Keratinocyte (primary cell): ENCODE measurements around the gene TIAL1. TPM values are rescaled to one million over a fixed set of nuclear protein-coding genes. Genes with fewer than 3 reads are reported as not detected.

ENCODE experiments used
- DNase-seq: peaks from one replicate; pipeline ENCODE4 v3.0.0-alpha.2; 2011; ENCODE audit warnings: low read depth, missing footprints, low spot score
- FAIRE-seq: peaks from 2 replicates; lab custom pipeline; 2011; peaks lifted over from hg19 to GRCh38; lab: Jason Lieb, UNC
- H2AFZ ChIP-seq: 2 replicates; pipeline ENCODE4 v1.6.0; 2012; ENCODE audit warnings: low read length, control low read depth, inconsistent platforms; ENCODE audit not compliant: control insufficient read depth
- H3K27ac ChIP-seq: 2 replicates; pipeline ENCODE4 v1.5.1; 2011; ENCODE audit warnings: low read length; ENCODE audit not compliant: control insufficient read depth, insufficient read depth
- H3K27me3 ChIP-seq: 3 replicates; pipeline ENCODE4 v1.6.0; 2011; ENCODE audit warnings: low read length; ENCODE audit not compliant: control insufficient read depth, insufficient read depth; ENCODE audit errors: extremely low read depth
- H3K36me3 ChIP-seq, 2 experiments: 2 replicates in 1 of 2; 3 replicates in 1 of 2; pipeline ENCODE4 v1.5.1; 2011; ENCODE audit warnings: low read length in 2 of 2, mild to moderate bottlenecking in 1 of 2; ENCODE audit not compliant: control insufficient read depth in 2 of 2, insufficient read depth in 2 of 2; ENCODE audit errors: extremely low read depth in 1 of 2
- H3K4me1 ChIP-seq: 3 replicates; pipeline ENCODE4 v1.5.1; 2011; ENCODE audit warnings: low read length; ENCODE audit not compliant: control insufficient read depth, insufficient read depth; ENCODE audit errors: extremely low read depth
- H3K4me2 ChIP-seq: 3 replicates; pipeline ENCODE4 v1.6.0; 2011; ENCODE audit warnings: low read depth, low read length; ENCODE audit not compliant: control insufficient read depth, insufficient read depth; ENCODE audit errors: extremely low read depth
- H3K4me3 ChIP-seq, 3 experiments: fragments of 200-600 bp in 1 of 3; sonication (generic) in 1 of 3; 2 replicates in 2 of 3; 3 replicates in 1 of 3; pipeline ENCODE4 v1.5.1; 2011 to 2016; ENCODE audit warnings: low read length in 3 of 3, mild to moderate bottlenecking in 3 of 3, control low read depth in 2 of 3, inconsistent platforms in 1 of 3, low read depth in 1 of 3, mixed read lengths in 1 of 3, mixed run types in 1 of 3, moderate library complexity in 1 of 3; ENCODE audit not compliant: control insufficient read depth in 2 of 3, insufficient read depth in 2 of 3; ENCODE audit errors: extremely low read depth in 1 of 3
- H3K79me2 ChIP-seq: 2 replicates; pipeline ENCODE4 v1.6.0; 2012; ENCODE audit warnings: low read length; ENCODE audit not compliant: control insufficient read depth, insufficient read depth
- H3K9ac ChIP-seq: 3 replicates; pipeline ENCODE4 v1.6.0; 2011; ENCODE audit warnings: low read length; ENCODE audit not compliant: control insufficient read depth, insufficient read depth; ENCODE audit errors: extremely low read depth
- H3K9me1 ChIP-seq: 3 replicates; pipeline ENCODE4 v1.6.0; 2011; ENCODE audit warnings: low read length; ENCODE audit not compliant: control insufficient read depth, insufficient read depth; ENCODE audit errors: extremely low read depth
- H3K9me3 ChIP-seq: 2 replicates; pipeline ENCODE4 v1.5.1; 2012; ENCODE audit warnings: low read depth, low read length; ENCODE audit not compliant: control insufficient read depth
- H4K20me1 ChIP-seq: 3 replicates; pipeline ENCODE4 v1.6.0; 2011; ENCODE audit warnings: low read length; ENCODE audit not compliant: control insufficient read depth, insufficient read depth; ENCODE audit errors: extremely low read depth
- EZH2 ChIP-seq: IDR thresholded peaks from one replicate; pipeline ENCODE4 v1.6.1; 2012; ENCODE audit warnings: inconsistent platforms, mild to moderate bottlenecking, low read length, moderate library complexity
- dilution Hi-C: fragments of 300-500 bp; cut with MboI; formaldehyde crosslinking; loops from one replicate; pipeline ENCODE4 v1.7.0; 2020; ENCODE audit warnings: low sequenced_read_pairs; ENCODE audit not compliant: extremely low pct_ligation_motif_present
- polyA plus RNA-seq, 5 experiments: library from polyadenylated mRNA; depleted of rRNA in 3 of 5; stranded (reverse) in 3 of 5; stranded (forward) in 1 of 5; unstranded in 1 of 5; fragments of >200 nt; gene quantifications; 1 replicate in 1 of 5; 2 replicates in 3 of 5; 3 replicates in 1 of 5; pipeline versions ENCODE4 v1.2.1 to v1.2.3, GENCODE V29; 2011 to 2012; ENCODE audit warnings: missing spikeins in 2 of 5, low read depth in 1 of 5, low replicate concordance in 1 of 5
- TF ChIP-seq, protein P1 (sequence below), 3 experiments: IDR thresholded peaks in 1 of 3; conservative IDR thresholded peaks in 1 of 3; optimal IDR thresholded peaks in 1 of 3; 2 replicates in 2 of 3; 3 replicates in 1 of 3; pipeline versions ENCODE3 to v1.5.1; 2011; ENCODE audit warnings: low read length in 3 of 3, mild to moderate bottlenecking in 3 of 3, moderate library complexity in 2 of 3, control low read depth in 1 of 3, inconsistent platforms in 1 of 3; ENCODE audit not compliant: insufficient read depth in 2 of 3; ENCODE audit errors: extremely low read depth in 1 of 3

TIAL1 gene
- polyA plus RNA-seq, 1 donor (not counting 4 experiments of a cell fraction or from before 2014, with no cell fraction given): 117 TPM

DNA sequence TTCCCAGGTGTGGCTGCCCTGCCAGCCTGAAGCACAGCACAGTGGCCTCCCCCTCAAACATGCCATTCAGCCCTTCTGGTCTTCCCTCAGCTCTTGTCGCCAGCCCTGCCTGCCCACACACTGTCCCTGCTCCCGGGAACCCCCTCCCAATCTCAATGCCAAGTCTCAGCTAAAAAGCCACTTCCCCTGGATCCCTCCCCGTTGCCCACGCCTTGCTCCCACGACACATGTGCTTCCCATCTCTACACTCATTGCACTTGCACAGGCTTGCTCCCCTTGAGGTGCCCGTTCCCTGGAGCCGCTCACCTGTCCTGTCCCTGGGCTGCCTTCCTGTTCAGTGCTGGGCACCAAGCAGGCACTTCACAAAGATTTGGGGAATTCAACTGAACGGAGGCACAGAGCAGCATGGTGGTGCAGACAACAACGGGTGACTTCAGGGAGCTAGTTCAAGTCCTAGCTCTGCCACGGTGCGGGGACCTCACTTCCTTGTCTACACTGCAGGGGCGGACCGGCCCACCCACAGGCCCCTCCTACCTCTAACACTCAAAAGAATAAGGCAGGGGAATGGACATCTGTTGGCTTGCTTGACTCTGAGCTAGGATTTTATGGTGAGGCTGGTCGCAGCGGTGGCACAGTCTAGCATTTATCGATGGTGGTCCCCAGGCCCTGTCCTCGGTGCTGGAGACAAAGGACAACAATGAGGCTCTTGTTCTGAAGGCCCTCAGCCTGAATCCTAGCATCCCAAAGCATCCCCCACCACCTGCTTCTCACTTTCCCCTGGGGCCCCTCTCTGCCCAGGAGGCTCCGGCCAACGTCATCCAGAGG, 72.7 kb downstream of the TIAL1 start:
- Histone ChIP-seq H3K4me3 (no peak overlapping the region), H3K36me3 (peaks cover 1 to 19% of the 10 kb centered on the region in 2 experiments), H3K4me1 (peaks cover 26% of the 10 kb centered on the region), H3K27me3 (no peaks in the 10 kb centered on the region), H3K9me1 (peaks cover 5% of the 10 kb centered on the region), H3K9ac (no peak overlapping the region), H3K4me2 (no peak overlapping the region), H4K20me1 (peaks cover 3% of the 10 kb centered on the region), H3K79me2 (peaks cover 17% of the 10 kb centered on the region), H3K9me3 (no peaks in the 10 kb centered on the region), H2AFZ (no peak overlapping the region), H3K27ac (no peak overlapping the region)
- TF ChIP-seq EZH2: no peak
- TF ChIP-seq, protein P1, sequence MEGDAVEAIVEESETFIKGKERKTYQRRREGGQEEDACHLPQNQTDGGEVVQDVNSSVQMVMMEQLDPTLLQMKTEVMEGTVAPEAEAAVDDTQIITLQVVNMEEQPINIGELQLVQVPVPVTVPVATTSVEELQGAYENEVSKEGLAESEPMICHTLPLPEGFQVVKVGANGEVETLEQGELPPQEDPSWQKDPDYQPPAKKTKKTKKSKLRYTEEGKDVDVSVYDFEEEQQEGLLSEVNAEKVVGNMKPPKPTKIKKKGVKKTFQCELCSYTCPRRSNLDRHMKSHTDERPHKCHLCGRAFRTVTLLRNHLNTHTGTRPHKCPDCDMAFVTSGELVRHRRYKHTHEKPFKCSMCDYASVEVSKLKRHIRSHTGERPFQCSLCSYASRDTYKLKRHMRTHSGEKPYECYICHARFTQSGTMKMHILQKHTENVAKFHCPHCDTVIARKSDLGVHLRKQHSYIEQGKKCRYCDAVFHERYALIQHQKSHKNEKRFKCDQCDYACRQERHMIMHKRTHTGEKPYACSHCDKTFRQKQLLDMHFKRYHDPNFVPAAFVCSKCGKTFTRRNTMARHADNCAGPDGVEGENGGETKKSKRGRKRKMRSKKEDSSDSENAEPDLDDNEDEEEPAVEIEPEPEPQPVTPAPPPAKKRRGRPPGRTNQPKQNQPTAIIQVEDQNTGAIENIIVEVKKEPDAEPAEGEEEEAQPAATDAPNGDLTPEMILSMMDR (optimal IDR thresholded peaks at IDR 0.05 in 1 of 3, IDR thresholded peaks at IDR 0.05 in 1 of 3, conservative IDR thresholded peaks at IDR 0.05 in 1 of 3; ENCODE audit: extremely low read depth in 1 of 3, insufficient read depth in 2 of 3, low read length in 3 of 3): no peak
- dilution Hi-C loops: no loop called here
- no peak for FAIRE-seq
- no peak for DNase-seq

Other genes with a start within 250 kb of the TIAL1 start
- 51.0 to 87.8 TPM (median 66.4 TPM) in 3 replicates for gene RGS10, start 54.2 kb downstream of the TIAL1 start, polyA plus RNA-seq
- 15.2 to 84.7 TPM (median 26.2 TPM) in 3 replicates for gene BAG3, start 54.4 kb upstream of the TIAL1 start, polyA plus RNA-seq
- 12.1 to 21.1 TPM (median 20.2 TPM) in 3 replicates for gene INPP5F, start 129.1 kb upstream of the TIAL1 start, polyA plus RNA-seq